H1 (cell line): ENCODE measurements around the gene PRKCZ. TPM values are rescaled to one million over a fixed set of nuclear protein-coding genes. Genes with fewer than 3 reads are reported as not detected.

Experiments used
- CTCF ChIA-PET: fragments of 300-600 bp; sonication (Branson Sonifier 250); formaldehyde crosslinking; loops from one replicate; lab custom pipeline; 2021; ENCODE audit not compliant: partially characterized antibody; lab: Charles Lee
- POLR2A ChIA-PET: fragments of 300-600 bp; sonication (Branson Sonifier 250); formaldehyde crosslinking; loops from one replicate; lab custom pipeline; 2021; ENCODE audit warnings: inconsistent platforms; ENCODE audit not compliant: partially characterized antibody; lab: Charles Lee
- DNase-seq, 2 experiments: peaks; one replicate each; pipeline versions ENCODE4 v3.0.0 to v3.0.0-alpha.2; 2010 to 2022; ENCODE audit warnings: low spot score in 2 of 2, low read depth in 1 of 2, mixed read lengths in 1 of 2
- FAIRE-seq: peaks from 2 replicates; lab custom pipeline; 2011; peaks lifted over from hg19 to GRCh38; lab: Jason Lieb, UNC
- H2AFZ ChIP-seq: 2 replicates; pipeline ENCODE4 v1.8.1; 2012; ENCODE audit warnings: low read length, inconsistent platforms
- H2AK5ac ChIP-seq: 2 replicates; pipeline ENCODE4 v1.6.1; 2013; ENCODE audit warnings: low read depth, low read length
- H2BK120ac ChIP-seq: replicated peaks from 2 replicates; pipeline ENCODE3; 2013; ENCODE audit warnings: low read depth, low read length, inconsistent platforms
- H2BK12ac ChIP-seq: 2 replicates; pipeline ENCODE4 v1.6.1; 2013; ENCODE audit warnings: low read depth, low read length
- H2BK15ac ChIP-seq: 2 replicates; pipeline ENCODE4 v1.6.1; 2013; ENCODE audit warnings: low read length
- H2BK20ac ChIP-seq: 2 replicates; pipeline ENCODE4 v1.6.1; 2013; ENCODE audit warnings: low read length
- H2BK5ac ChIP-seq: 2 replicates; pipeline ENCODE4 v1.6.1; 2013; ENCODE audit warnings: low read depth, low read length
- H3K14ac ChIP-seq: 2 replicates; pipeline ENCODE4 v1.6.1; 2013; ENCODE audit warnings: inconsistent platforms; ENCODE audit not compliant: insufficient read length
- H3K18ac ChIP-seq: 2 replicates; pipeline ENCODE4 v1.6.1; 2013; ENCODE audit warnings: low read length; ENCODE audit errors: extremely low read depth
- H3K23ac ChIP-seq: 2 replicates; pipeline ENCODE4 v1.6.1; 2013; ENCODE audit warnings: inconsistent platforms; ENCODE audit not compliant: insufficient read length
- H3K23me2 ChIP-seq: 2 replicates; pipeline ENCODE4 v1.6.1; 2013; ENCODE audit warnings: low read depth, low read length
- H3K27ac ChIP-seq: 2 replicates; pipeline ENCODE4 v1.6.1; 2011; ENCODE audit warnings: low read depth, low read length, inconsistent platforms
- H3K27me3 ChIP-seq, 4 experiments: replicated peaks in 1 of 4; 1 replicate in 1 of 4; 2 replicates in 3 of 4; pipeline versions ENCODE4 v1.6.1 to v1.8.1; 2011 to 2013; ENCODE audit warnings: low read length in 3 of 4, mild to moderate bottlenecking in 3 of 4, inconsistent platforms in 2 of 4, mixed read lengths in 2 of 4, moderate library complexity in 1 of 4; ENCODE audit not compliant: control insufficient read depth in 3 of 4, insufficient read depth in 3 of 4; ENCODE audit errors: extremely low read depth in 1 of 4
- H3K36me3 ChIP-seq, 4 experiments: 2 replicates each; pipeline versions ENCODE4 v1.6.1 to v1.8.1; 2011 to 2013; ENCODE audit warnings: mild to moderate bottlenecking in 4 of 4, low read length in 3 of 4, moderate library complexity in 2 of 4, control low read depth in 1 of 4, inconsistent platforms in 1 of 4; ENCODE audit not compliant: insufficient read depth in 4 of 4, control insufficient read depth in 2 of 4
- H3K4ac ChIP-seq: replicated peaks from 2 replicates; pipeline ENCODE3; 2013; ENCODE audit warnings: low read length, low read depth, mixed read lengths, inconsistent platforms; ENCODE audit not compliant: insufficient read length
- H3K4me1 ChIP-seq, 4 experiments: replicated peaks in 1 of 4; 1 replicate in 1 of 4; 2 replicates in 3 of 4; pipeline versions ENCODE4 v1.6.1 to v1.8.1; 2011 to 2013; ENCODE audit warnings: low read length in 3 of 4, inconsistent platforms in 2 of 4, mixed read lengths in 1 of 4; ENCODE audit not compliant: insufficient read depth in 4 of 4, control insufficient read depth in 3 of 4
- H3K4me2 ChIP-seq, 2 experiments: 2 replicates each; pipeline versions ENCODE4 v1.6.1 to v1.8.1; 2011 to 2013; ENCODE audit warnings: low read depth in 2 of 2, low read length in 2 of 2, control low read depth in 1 of 2, inconsistent platforms in 1 of 2, mild to moderate bottlenecking in 1 of 2; ENCODE audit not compliant: insufficient read depth in 1 of 2
- H3K4me3 ChIP-seq, 4 experiments: fragments of 200-600, 300-600 bp in 1 of 4; sonication (generic), shearing (Covaris generic), sonication (Bioruptor Twin) in 1 of 4; 2 replicates each; pipeline versions ENCODE4 v1.5.1 to v1.8.1; 2011 to 2016; ENCODE audit warnings: low read length in 4 of 4, low read depth in 3 of 4, control low read depth in 2 of 4, inconsistent platforms in 2 of 4, mild to moderate bottlenecking in 2 of 4, mixed read lengths in 1 of 4, moderate library complexity in 1 of 4; ENCODE audit not compliant: insufficient read depth in 2 of 4; ENCODE audit errors: extremely low read depth in 1 of 4
- H3K56ac ChIP-seq: replicated peaks from 2 replicates; pipeline ENCODE3; 2013; ENCODE audit warnings: low read depth, mild to moderate bottlenecking, mixed read lengths, low read length, inconsistent platforms; ENCODE audit not compliant: insufficient read length
- H3K79me1 ChIP-seq: 2 replicates; pipeline ENCODE4 v1.6.1; 2013; ENCODE audit warnings: low read depth, low read length, control low read depth
- H3K79me2 ChIP-seq, 2 experiments: 2 replicates each; pipeline versions ENCODE4 v1.6.1 to v1.8.1; 2012 to 2013; ENCODE audit warnings: low read length in 2 of 2, mild to moderate bottlenecking in 2 of 2, inconsistent platforms in 1 of 2; ENCODE audit not compliant: insufficient read depth in 2 of 2, control insufficient read depth in 1 of 2
- H3K9ac ChIP-seq, 4 experiments: replicated peaks in 1 of 4; 1 replicate in 1 of 4; 2 replicates in 3 of 4; pipeline versions ENCODE4 v1.6.1 to v1.8.1; 2011 to 2013; ENCODE audit warnings: low read depth in 3 of 4, low read length in 3 of 4, control low read depth in 2 of 4, mild to moderate bottlenecking in 2 of 4, moderate library complexity in 2 of 4, inconsistent platforms in 1 of 4; ENCODE audit errors: extremely low read depth in 1 of 4
- H3K9me3 ChIP-seq, 2 experiments: 2 replicates each; pipeline versions ENCODE4 v1.6.1 to v1.8.1; 2012 to 2013; ENCODE audit warnings: mild to moderate bottlenecking in 2 of 2, moderate library complexity in 2 of 2, control low read depth in 1 of 2, inconsistent platforms in 1 of 2, low read depth in 1 of 2, low read length in 1 of 2, mixed read lengths in 1 of 2; ENCODE audit not compliant: insufficient read depth in 2 of 2
- H4K20me1 ChIP-seq, 2 experiments: replicated peaks in 1 of 2; 2 replicates each; pipeline versions ENCODE3 to v1.8.1; 2011 to 2013; ENCODE audit warnings: inconsistent platforms in 2 of 2, low read length in 2 of 2, mild to moderate bottlenecking in 1 of 2; ENCODE audit not compliant: insufficient read depth in 2 of 2, control insufficient read depth in 1 of 2
- H4K5ac ChIP-seq: 2 replicates; pipeline ENCODE4 v1.6.1; 2013; ENCODE audit warnings: low read length, low read depth, mixed read lengths, inconsistent platforms; ENCODE audit not compliant: insufficient read length
- H4K8ac ChIP-seq: 2 replicates; pipeline ENCODE4 v1.8.0; 2013; ENCODE audit warnings: mild to moderate bottlenecking, moderate library complexity, low read length, inconsistent platforms; ENCODE audit not compliant: insufficient read depth; ENCODE audit errors: extremely low read depth
- H4K91ac ChIP-seq: replicated peaks from 2 replicates; pipeline ENCODE3; 2013; ENCODE audit warnings: low read length, mixed read lengths, inconsistent platforms; ENCODE audit not compliant: insufficient read length
- POLR2A ChIP-seq, 2 experiments: IDR thresholded peaks; 1 replicate in 1 of 2; 2 replicates in 1 of 2; pipeline ENCODE4 v1.6.1; 2011; ENCODE audit warnings: low read depth in 2 of 2, low read length in 2 of 2, mild to moderate bottlenecking in 2 of 2; ENCODE audit errors: control extremely low read depth in 1 of 2
- WGBS, 2 experiments: shearing (Covaris generic) in 1 of 2; methylation state at CpG; one replicate each; pipeline versions ENCODE4 v1.1.6 to v1.1.7; 2013 to 2015; ENCODE audit warnings: low lambda C conversion rate in 2 of 2, mixed read lengths in 2 of 2, inconsistent platforms in 1 of 2, low coverage in 1 of 2, missing lambda C conversion rate in 1 of 2; ENCODE audit not compliant: insufficient replicate concordance in 2 of 2, insufficient coverage in 1 of 2, insufficient read length in 1 of 2; ENCODE audit errors: extremely low coverage in 1 of 2, missing lambda C conversion rate in 1 of 2; 5-methylcytosine and 5-hydroxymethylcytosine counted together
- polyA plus RNA-seq, 7 experiments: library from polyadenylated mRNA; depleted of rRNA in 3 of 7; stranded (reverse) in 5 of 7; unstranded in 2 of 7; fragments of >200 nt in 5 of 7; fragments of 200-250 nt in 2 of 7; gene quantifications; 1 replicate in 5 of 7; 2 replicates in 1 of 7; 4 replicates in 1 of 7; pipeline versions ENCODE4 v1.2.1 to v1.2.3, GENCODE V29; 2011 to 2013; ENCODE audit warnings: missing spikeins in 2 of 7, mixed read lengths in 2 of 7
- total RNA-seq: library from RNA; stranded (reverse); fragmentation: NEBNext Ultra II Directional; extraction: Animal tissue kit (Norgen Biotek cat#: 25700); gene quantifications from 2 replicates; pipeline ENCODE4 v1.2.1, GENCODE V29; 2021
- TF ChIP-seq, protein P1 (sequence below): IDR thresholded peaks from 2 replicates; pipeline ENCODE4 v1.6.1; 2012; ENCODE audit warnings: low read length, inconsistent platforms

PRKCZ gene
- total and polyA plus RNA-seq, 2 of the 8 experiments (the other 6 are each of a cell fraction or from before 2014, with no cell fraction given) = 37.4 to 45.1 TPM

GRCh38 chr1:2190491-2190976, 140.3 kb downstream of the PRKCZ start:
- no peak overlapping the region for H3K56ac ChIP-seq
- peaks cover 0 to 26% of the 10 kb centered on the region in 2 experiments; a peak in 1 of 4 replicates for H3K79me2 ChIP-seq
- peaks cover 0 to 16% (median 7%) of the 10 kb centered on the region in 4 experiments; a peak in 6 of 7 replicates for H3K4me1 ChIP-seq
- H3K9me3 ChIP-seq = no peaks in the 10 kb centered on the region
- no peak overlapping the region for H2BK12ac ChIP-seq
- no peak for DNase-seq
- FAIRE-seq = no peak
- no peak overlapping the region for H2AFZ ChIP-seq
- ChIA-PET CTCF (interaction anchor here (0.8 to 14.1 kb wide), 2 partner anchors 14 to 192 kb away, joined by 4 to 154 read pairs; no protein-coding TSS in a partner anchor), POLR2A (interaction anchor here (0.9 to 2.3 kb wide), 4 partner anchors 9 to 191 kb away, joined by 3 to 7 read pairs (median 5); no protein-coding TSS in a partner anchor)
- no peak overlapping the region for H2BK5ac ChIP-seq
- H3K9ac ChIP-seq = no peak overlapping the region
- H3K79me1 ChIP-seq = peaks cover 2% of the 10 kb centered on the region; the same call in 1 of the 2 replicates
- peaks cover 4% of the 10 kb centered on the region; the same call in 1 of the 2 replicates for H3K23me2 ChIP-seq
- no peak overlapping the region for H2BK20ac ChIP-seq
- no peak overlapping the region for H2BK120ac ChIP-seq
- no peak overlapping the region for H3K4me3 ChIP-seq
- 0 out of 3 replicates have a peak, but pooled peaks of 1 of the 2 experiments have one; percentile 26 for TF ChIP-seq POLR2A (IDR thresholded peaks at IDR 0.05; ENCODE audit: control extremely low read depth in 1 of 2, low read depth in 2 of 2, low read length in 2 of 2)
- TF ChIP-seq, protein P1, sequence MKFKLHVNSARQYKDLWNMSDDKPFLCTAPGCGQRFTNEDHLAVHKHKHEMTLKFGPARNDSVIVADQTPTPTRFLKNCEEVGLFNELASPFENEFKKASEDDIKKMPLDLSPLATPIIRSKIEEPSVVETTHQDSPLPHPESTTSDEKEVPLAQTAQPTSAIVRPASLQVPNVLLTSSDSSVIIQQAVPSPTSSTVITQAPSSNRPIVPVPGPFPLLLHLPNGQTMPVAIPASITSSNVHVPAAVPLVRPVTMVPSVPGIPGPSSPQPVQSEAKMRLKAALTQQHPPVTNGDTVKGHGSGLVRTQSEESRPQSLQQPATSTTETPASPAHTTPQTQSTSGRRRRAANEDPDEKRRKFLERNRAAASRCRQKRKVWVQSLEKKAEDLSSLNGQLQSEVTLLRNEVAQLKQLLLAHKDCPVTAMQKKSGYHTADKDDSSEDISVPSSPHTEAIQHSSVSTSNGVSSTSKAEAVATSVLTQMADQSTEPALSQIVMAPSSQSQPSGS = no peak
- H4K8ac ChIP-seq = peak overlapping the region; percentile 73
- H3K27ac ChIP-seq = no peak overlapping the region
- WGBS, 2 experiments = 98% methylated on average over 17 of the region's 19 CpGs; no CpG with 5 or more reads in 1 of the 2 experiments
- peaks cover 4 to 15% of the 10 kb centered on the region in 2 experiments for H4K20me1 ChIP-seq
- H2BK15ac ChIP-seq = 0 out of 2 replicates have a peak overlapping the region, but pooled peaks have one; percentile 29
- no peak overlapping the region for H4K91ac ChIP-seq
- no peak overlapping the region for H4K5ac ChIP-seq
- H3K36me3 ChIP-seq = peaks cover 0 to 4% (median 2%) of the 10 kb centered on the region in 4 experiments; a peak in 4 of 8 replicates
- H3K23ac ChIP-seq = no peak overlapping the region
- H3K18ac ChIP-seq = no peak overlapping the region
- peak overlapping the region; percentile 75; the same call in 1 of the 2 replicates for H2AK5ac ChIP-seq
- no peak overlapping the region; a peak in 1 of 4 replicates for H3K4me2 ChIP-seq
- peak overlapping the region; percentile 84 for H3K4ac ChIP-seq
- no peak overlapping the region for H3K14ac ChIP-seq
- H3K27me3 ChIP-seq = no peaks in the 10 kb centered on the region
